ENCODE data around the gene SPEM1.

- no peak for TF ChIP-seq CTCF (IDR thresholded peaks at IDR 0.05)
- TF ChIP-seq EP300 (IDR thresholded peaks at IDR 0.05), result no peak
These were observed 24.0 kb upstream of the SPEM1 start for GRCh38 chr17:7396147-7396546.

Measured in gastroesophageal sphincter (tissue), 3 donors.